Measurements from ENCODE around the gene STIM2.

GRCh38 chr4:27058819-27059406, 198.3 kb downstream of the STIM2 start:
- TF ChIP-seq, protein P1, sequence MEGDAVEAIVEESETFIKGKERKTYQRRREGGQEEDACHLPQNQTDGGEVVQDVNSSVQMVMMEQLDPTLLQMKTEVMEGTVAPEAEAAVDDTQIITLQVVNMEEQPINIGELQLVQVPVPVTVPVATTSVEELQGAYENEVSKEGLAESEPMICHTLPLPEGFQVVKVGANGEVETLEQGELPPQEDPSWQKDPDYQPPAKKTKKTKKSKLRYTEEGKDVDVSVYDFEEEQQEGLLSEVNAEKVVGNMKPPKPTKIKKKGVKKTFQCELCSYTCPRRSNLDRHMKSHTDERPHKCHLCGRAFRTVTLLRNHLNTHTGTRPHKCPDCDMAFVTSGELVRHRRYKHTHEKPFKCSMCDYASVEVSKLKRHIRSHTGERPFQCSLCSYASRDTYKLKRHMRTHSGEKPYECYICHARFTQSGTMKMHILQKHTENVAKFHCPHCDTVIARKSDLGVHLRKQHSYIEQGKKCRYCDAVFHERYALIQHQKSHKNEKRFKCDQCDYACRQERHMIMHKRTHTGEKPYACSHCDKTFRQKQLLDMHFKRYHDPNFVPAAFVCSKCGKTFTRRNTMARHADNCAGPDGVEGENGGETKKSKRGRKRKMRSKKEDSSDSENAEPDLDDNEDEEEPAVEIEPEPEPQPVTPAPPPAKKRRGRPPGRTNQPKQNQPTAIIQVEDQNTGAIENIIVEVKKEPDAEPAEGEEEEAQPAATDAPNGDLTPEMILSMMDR (conservative IDR thresholded peaks at IDR 0.05; ENCODE audit: low read depth, low read length) = no peak
- TF ChIP-seq EZH2 (IDR thresholded peaks at IDR 0.05; ENCODE audit: low read length, unreplicated experiment) = no peak

Data from PC-3 (cell line).